HL-60 (cell line): ENCODE measurements around the gene RENBP.

ENCODE experiments used
- CTCF ChIP-seq: IDR thresholded peaks from one replicate; pipeline ENCODE4 v1.5.1; 2011; ENCODE audit warnings: low read length, control low read depth, inconsistent platforms; ENCODE audit not compliant: insufficient read depth
- POLR2AphosphoS5 ChIP-seq: IDR thresholded peaks from 2 replicates; pipeline ENCODE4 v1.6.1; 2012; ENCODE audit warnings: low read depth
- REST ChIP-seq: IDR thresholded peaks from 2 replicates; pipeline ENCODE4 v1.6.1; 2012; ENCODE audit warnings: low read depth; ENCODE audit not compliant: insufficient replicate concordance

GRCh38 chrX:153974726-153975286 lies 30.4 kb upstream of the RENBP start:
- TF ChIP-seq CTCF = no peak
- TF ChIP-seq POLR2AphosphoS5 = peak; percentile 52; the same call in 1 of the 2 replicates
- TF ChIP-seq REST = no peak
